BJ (cell line): ENCODE data around the gene WDR46. TPM values are rescaled to one million over a fixed set of nuclear protein-coding genes. Genes with fewer than 3 reads are reported as not detected.

Source experiments
- CTCF ChIA-PET: fragments of 350-600 bp; formaldehyde crosslinking; extraction: SDS; loops from one replicate; lab custom pipeline; 2021; ENCODE audit warnings: antibody characterized with exemption, inconsistent platforms; lab: Yijun Ruan, JAX
- POLR2A ChIA-PET: fragments of 300-600 bp; sonication (Branson Sonifier 250); formaldehyde crosslinking; extraction: SDS; loops from one replicate; lab custom pipeline; 2021; ENCODE audit warnings: antibody characterized with exemption; lab: Charles Lee
- DNase-seq: peaks from one replicate; pipeline ENCODE4 v3.0.0-alpha.2; 2011; ENCODE audit warnings: low read depth
- H3K27me3 ChIP-seq: 2 replicates; pipeline ENCODE4 v1.6.0; 2011; ENCODE audit warnings: low read length; ENCODE audit not compliant: control insufficient read depth, insufficient read depth
- H3K36me3 ChIP-seq: 2 replicates; pipeline ENCODE4 v1.5.1; 2011; ENCODE audit warnings: low read length; ENCODE audit not compliant: control insufficient read depth, insufficient read depth
- H3K4me3 ChIP-seq: 2 replicates; pipeline ENCODE4 v1.5.1; 2011; ENCODE audit warnings: low read depth, mild to moderate bottlenecking, control low read depth, low read length
- polyA plus RNA-seq: library from polyadenylated mRNA; depleted of rRNA; stranded (reverse); fragments of >200 nt; gene quantifications from 2 replicates; pipeline ENCODE4 v1.2.3, GENCODE V29; 2011
- TF ChIP-seq, protein P1 (sequence below): IDR thresholded peaks from 2 replicates; pipeline ENCODE4 v1.5.1; 2011; ENCODE audit warnings: low read depth, mild to moderate bottlenecking, control low read depth, inconsistent platforms, low read length, moderate library complexity; ENCODE audit not compliant: insufficient read depth

The WDR46 gene
- polyA plus RNA-seq, 1 experiment, result 78.9 TPM

GRCh38 chr6:33305052-33305451, 16.0 kb upstream of the WDR46 start:
- TF ChIP-seq, protein P1, sequence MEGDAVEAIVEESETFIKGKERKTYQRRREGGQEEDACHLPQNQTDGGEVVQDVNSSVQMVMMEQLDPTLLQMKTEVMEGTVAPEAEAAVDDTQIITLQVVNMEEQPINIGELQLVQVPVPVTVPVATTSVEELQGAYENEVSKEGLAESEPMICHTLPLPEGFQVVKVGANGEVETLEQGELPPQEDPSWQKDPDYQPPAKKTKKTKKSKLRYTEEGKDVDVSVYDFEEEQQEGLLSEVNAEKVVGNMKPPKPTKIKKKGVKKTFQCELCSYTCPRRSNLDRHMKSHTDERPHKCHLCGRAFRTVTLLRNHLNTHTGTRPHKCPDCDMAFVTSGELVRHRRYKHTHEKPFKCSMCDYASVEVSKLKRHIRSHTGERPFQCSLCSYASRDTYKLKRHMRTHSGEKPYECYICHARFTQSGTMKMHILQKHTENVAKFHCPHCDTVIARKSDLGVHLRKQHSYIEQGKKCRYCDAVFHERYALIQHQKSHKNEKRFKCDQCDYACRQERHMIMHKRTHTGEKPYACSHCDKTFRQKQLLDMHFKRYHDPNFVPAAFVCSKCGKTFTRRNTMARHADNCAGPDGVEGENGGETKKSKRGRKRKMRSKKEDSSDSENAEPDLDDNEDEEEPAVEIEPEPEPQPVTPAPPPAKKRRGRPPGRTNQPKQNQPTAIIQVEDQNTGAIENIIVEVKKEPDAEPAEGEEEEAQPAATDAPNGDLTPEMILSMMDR, result no peak
- H3K4me3 ChIP-seq, result no peak overlapping the region
- H3K27me3 ChIP-seq, result no peaks in the 10 kb centered on the region
- ChIA-PET CTCF (no interaction called here), POLR2A (no interaction called here)
- DNase-seq, result no peak
- H3K36me3 ChIP-seq, result peaks cover 15% of the 10 kb centered on the region

- ChIA-PET POLR2A (no interaction called here), CTCF (no interaction called here)
- DNase-seq, result no peak
- no peak overlapping the region for H3K4me3 ChIP-seq
- H3K27me3 ChIP-seq, result no peaks in the 10 kb centered on the region
- TF ChIP-seq, protein P1, result no peak
- peaks cover 15% of the 10 kb centered on the region for H3K36me3 ChIP-seq
These were observed 15.2 kb upstream of the WDR46 start for GRCh38 chr6:33304216-33304615.

DNA sequence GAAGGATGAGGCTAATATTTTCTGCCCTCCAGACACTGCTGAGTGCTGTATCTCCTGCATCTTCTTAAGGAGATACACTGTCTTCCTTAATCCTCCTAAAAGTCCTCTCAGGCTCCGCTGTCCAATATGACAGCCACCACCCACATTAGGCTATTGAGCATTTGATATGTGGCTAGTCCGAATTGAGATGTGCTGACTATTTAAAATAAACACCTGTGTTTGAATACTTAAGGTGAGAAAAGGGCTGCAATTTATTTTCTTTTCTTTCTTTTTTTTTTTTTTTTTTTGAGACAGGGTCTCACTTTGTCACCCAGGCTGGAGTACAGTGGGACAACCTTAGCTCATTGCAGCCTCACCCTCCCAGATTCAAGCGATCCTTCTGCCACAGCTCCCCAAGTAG, 12.8 kb upstream of the WDR46 start:
- DNase-seq, result no peak
- peaks cover 16% of the 10 kb centered on the region for H3K36me3 ChIP-seq
- ChIA-PET POLR2A (interaction anchor here (0.7 kb wide), 1 partner anchor 10 kb away, joined by 8 read pairs; no protein-coding TSS in a partner anchor), CTCF (interaction anchor here (1.3 to 2.3 kb wide), 3 partner anchors 10 to 124 kb away, joined by 3 to 11 read pairs (median 4); no protein-coding TSS in a partner anchor)
- TF ChIP-seq, protein P1, result no peak
- H3K4me3 ChIP-seq, result no peak overlapping the region
- no peaks in the 10 kb centered on the region for H3K27me3 ChIP-seq

DNA sequence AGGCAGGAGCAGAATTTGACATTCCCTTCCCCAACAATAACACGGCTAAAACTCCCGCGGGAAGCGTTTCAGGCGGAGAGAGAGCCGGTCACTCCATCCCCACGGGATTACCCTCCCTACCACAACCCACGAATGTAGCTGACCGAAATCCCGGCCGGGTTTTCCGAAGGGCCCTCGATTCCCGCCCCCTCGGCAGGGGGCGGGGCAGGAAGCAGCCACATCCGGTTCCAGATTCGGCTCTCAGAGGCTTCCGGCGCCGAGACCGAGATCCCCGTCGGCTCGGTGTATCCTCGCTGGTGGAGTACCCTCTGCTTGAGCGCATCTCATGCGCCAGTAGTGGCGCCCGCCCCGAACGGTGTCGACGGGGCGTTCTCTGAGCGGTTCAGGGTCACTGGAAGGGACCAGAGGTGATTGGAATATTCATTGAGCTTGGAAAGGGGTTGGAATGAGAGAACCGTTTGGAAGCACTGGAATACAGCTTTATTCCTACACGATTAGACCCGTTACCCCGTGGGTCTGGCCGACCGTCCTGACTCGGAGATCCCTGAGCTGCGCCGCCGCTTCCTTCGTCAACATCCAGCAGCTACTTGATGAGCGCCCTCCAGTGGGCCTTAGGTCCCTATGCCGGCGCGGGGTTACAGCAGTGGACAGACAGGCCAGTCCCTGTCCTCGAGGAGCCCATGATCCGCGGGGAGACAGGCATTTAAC, 10.4 kb upstream of the WDR46 start:
- Histone ChIP-seq H3K27me3 (no peaks in the 10 kb centered on the region), H3K36me3 (peaks cover 14% of the 10 kb centered on the region), H3K4me3 (peak overlapping the region; percentile 81)
- DNase-seq, result no peak
- POLR2A ChIA-PET, result no interaction called here
- TF ChIP-seq, protein P1, result peak; percentile 86
- CTCF ChIA-PET, result interaction anchor here (0.6 to 2.3 kb wide), 13 partner anchors 8 to 183 kb away, joined by 3 to 21 read pairs (median 5); partner anchors contain the start of genes B3GALT4, PFDN6, RPS18 and VPS52

DNA sequence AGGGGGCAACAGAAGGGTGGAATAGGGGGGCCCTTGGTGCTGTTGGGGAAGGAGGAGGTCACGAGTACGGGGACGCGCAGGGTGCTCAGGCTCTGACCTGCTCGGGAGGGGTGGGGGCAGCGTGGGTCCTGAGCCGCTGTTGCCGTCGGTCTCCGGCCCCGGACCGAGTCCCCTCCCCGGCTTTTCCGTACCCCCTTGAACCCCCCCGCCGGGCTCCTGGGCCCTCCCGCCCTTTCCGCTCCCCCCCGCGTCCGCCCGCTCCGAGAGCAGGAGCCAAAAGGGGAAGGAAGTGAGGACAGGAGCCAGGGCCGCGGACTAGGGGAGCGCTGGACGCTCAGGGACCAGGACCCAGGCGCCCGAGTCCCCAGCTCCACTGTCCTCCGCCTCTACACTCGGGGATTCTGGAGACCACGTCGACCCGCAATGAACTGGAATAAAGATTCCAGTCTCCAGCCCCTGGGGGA, 9.8 kb upstream of the WDR46 start, which contains the start of gene RGL2:
Gene RGL2 (minus strand): TSS at position 170 of the 464 bp plus-strand sequence. CDS start 332 bp downstream, outside the sequence.
- H3K4me3 ChIP-seq, result peak within 1 kb of the TSS; percentile 81
- no peak for DNase-seq
- peaks cover 10% of the 10 kb centered on the region for H3K36me3 ChIP-seq
- CTCF ChIA-PET, result interaction anchor here (0.7 to 2.3 kb wide), 9 partner anchors 9 to 182 kb away, joined by 3 to 21 read pairs (median 5); partner anchors contain the start of genes B3GALT4, PFDN6 and WDR46
- H3K27me3 ChIP-seq, result no peaks in the 10 kb centered on the region
- TF ChIP-seq, protein P1, result no peak
- POLR2A ChIA-PET, result no interaction called here
